NCI-H2196 (cell line): ENCODE measurements around the gene MRPS9.
A peak's percentile ranks its signal among the peaks of the same experiment; 100 is the strongest.

ENCODE experiments used
- DNase-seq: peaks from one replicate; lab custom pipeline; 2025; ENCODE audit not compliant: unreplicated experiment; lab: John Stamatoyannopoulos, UW

MRPS9 gene

DNA sequence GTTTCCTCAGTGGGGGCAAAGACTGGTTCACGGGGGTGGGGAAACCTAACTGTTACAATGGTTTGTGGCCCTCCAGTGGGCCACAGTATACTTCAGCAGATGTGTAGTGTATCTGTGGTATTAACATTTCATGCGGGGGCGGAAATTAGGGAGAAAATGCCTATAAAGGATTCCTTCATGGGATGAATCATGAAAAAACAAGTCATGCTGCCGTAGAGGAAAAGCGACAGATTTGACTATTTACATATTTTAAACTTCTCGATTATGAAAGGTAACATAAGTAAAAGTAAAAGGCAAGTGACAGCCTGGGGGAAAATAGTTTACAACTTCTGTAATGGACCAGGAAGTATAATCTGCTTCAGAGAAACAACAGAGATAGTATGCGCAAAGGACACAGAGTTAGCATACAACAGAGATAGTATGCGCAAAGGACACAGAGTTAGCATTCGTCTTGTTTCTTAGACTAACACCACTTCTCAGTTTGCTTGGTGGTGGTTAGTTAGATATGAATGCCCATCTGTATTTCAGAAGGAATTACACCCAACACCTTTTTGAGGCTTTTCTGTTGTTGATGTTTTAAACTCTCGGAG, 41.1 kb downstream of the MRPS9 start:
- no peak for DNase-seq

DNA sequence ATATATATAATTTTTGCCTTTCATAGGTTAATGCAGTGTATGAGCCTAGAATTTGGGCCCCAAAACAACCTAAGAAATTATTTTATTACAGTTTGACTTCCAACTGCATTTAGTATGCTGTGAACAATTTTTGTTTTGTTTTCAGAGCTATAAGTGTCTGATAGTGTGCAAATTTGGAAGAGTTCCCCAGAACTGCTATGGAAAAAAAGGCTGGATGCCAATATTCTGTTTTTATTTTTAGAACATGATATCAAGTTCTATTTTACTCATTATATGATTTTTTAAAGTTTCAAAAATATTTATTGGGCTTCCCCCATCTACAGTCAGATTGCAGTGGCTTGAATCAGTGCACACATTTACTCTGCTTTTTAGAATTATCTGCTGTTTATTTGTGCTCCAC, 42.6 kb downstream of the MRPS9 start:
- no peak for DNase-seq

DNA sequence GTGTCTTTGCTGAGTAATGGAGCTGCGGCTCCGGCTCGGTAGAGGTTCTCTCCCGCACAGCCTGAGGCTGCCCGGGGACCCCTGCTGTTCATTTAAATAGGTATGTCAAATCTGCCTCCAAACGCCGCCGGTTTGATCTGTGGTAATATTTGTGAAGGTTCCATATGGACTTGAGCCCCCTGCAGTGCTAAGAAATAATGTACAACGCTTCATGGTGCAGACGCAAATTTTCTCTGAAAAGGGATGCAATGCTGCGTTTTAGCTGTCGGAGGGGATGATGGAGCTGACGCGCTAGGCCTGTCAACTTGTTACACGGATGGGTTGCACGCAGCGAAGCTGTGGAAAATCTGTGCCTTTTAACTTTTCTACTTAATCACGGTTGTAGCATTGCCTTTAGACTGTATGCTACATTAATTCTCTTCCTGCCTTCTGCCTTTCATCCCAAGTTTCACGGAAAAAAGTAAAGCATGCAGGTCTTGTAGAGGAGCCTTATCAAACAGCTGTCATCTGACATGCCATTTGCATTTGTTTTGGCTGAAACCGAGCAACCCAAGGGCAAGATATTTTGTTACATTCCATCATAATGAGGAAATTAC, 43.2 kb downstream of the MRPS9 start:
- no peak for DNase-seq

GRCh38 chr2:105082107-105082506, 44.2 kb downstream of the MRPS9 start:
- no peak for DNase-seq

DNA sequence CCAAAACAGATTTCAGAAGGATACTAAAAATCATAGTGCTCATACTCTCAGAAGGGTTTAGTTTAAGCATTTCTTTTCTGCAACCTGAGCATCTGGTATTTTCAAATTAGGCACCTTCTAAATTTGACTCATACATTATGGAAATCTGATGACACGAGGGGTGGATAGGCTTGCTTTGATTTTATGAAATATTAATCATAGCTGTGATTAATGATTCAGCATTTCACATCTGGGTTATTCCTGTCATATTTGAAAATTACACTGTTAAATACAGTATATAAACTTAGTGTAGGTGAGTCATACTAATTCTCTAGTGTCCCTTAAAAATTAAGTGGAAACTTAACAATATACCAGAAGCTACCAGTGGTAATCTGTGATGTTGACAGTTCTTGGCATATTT, 47.7 kb downstream of the MRPS9 start:
- no peak for DNase-seq

- no peak for DNase-seq
Observed at GRCh38 chr2:105087273-105087672, 49.4 kb downstream of the MRPS9 start.

DNA sequence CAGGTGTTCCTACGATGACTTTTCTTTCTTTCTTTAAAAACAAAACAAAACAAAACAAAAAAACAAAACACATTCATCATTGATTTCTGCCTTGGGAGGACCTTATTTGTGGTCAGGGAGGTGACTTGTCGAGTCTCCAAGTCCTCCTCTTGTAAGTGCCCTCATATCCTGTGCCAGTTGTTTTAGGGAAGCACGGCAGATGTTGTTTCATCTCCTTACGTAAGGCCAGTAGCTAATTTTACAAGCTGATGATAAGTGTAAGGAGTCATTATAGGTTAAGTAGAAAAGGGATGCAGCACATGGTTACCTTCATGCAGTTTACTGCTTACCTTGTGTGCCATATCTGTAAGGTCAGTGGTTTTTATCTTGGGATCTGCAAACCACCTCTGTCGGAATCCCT, 52.2 kb downstream of the MRPS9 start:
- DNase-seq = no peak

GRCh38 chr2:105092797-105093196, 54.9 kb downstream of the MRPS9 start:
- no peak for DNase-seq

- no peak for DNase-seq
Observed at GRCh38 chr2:105099153-105099552, 61.3 kb downstream of the MRPS9 start.

DNA sequence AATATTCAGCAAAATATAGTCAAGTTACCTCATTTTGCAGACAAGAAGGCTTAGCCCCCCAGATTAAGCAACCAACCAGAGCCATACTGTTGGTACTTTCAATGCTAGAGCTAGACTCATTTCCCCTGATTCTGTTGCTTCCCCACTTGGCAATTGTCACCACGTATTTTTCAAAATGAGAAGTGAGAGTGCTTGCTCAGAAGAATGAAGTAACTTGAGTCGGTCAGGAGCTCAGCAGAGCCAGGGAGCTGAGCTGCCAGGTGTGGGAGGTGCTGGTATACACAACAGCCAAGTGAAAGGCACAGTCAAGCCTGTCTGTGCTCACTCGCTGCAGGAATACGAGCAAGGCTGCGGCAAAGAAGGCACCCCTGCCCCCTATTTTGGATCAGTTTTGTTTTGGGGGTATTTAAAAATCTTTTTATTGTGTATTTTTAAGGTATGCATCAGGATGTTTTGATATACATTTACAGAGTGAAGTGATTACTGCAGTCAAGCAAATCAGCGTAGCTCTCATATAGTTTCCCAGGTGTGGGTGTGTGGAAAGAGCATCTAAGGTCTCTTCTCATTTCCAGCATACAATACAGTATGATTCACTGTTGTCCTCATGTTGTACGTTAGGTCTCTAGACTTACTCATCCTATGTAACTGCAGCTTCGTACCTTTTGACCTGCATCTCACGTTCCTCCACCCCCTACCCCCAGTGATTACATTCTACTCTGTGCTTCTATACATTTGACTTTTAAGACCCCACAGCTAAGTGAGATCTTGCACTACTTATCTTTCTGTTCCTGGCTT, 62.4 kb downstream of the MRPS9 start:
- no peak for DNase-seq

DNA sequence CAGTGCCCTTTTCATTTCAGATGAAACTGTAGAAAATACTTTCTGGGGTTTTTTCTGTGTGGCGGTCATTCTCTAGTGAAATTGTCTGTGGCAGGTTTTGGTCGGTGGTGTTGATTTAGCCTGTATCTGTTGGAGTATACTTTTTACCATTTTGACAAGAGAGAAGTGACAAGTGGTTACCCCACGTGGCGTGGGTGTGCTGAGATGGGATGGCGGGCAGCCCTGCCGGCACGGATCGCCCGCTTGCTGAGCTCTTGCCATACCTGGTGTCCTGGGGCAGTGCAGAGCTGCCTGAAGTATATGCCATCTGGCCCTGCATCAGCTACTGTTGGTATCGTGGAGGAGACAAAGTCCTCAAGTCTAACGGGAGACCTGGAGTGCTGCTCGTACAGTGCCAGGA, 64.1 kb downstream of the MRPS9 start:
- DNase-seq = no peak

GRCh38 chr2:105102963-105103421, 65.1 kb downstream of the MRPS9 start:
- no peak for DNase-seq

DNA sequence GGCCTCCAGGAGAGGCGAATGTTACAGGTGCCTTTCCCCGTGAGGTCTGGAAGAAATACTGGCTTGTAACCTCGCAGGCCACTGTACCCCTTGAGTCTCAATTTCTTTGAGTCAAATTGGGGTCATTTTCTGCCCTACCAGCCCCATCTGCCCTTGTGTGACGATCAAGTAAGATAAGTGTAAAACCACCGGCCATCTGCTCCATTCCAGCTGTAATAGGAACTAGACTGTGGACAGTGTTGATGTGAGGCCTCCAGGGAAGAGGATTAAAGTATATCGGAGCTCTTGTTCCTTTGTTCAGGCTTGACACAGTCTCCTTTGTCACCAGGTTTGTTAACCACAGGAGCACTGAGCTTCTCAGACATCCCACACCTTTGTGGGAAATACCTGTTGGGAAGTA, 65.6 kb downstream of the MRPS9 start:
- no peak for DNase-seq

GRCh38 chr2:105104208-105104731, 66.4 kb downstream of the MRPS9 start:
- DNase-seq = no peak

DNA sequence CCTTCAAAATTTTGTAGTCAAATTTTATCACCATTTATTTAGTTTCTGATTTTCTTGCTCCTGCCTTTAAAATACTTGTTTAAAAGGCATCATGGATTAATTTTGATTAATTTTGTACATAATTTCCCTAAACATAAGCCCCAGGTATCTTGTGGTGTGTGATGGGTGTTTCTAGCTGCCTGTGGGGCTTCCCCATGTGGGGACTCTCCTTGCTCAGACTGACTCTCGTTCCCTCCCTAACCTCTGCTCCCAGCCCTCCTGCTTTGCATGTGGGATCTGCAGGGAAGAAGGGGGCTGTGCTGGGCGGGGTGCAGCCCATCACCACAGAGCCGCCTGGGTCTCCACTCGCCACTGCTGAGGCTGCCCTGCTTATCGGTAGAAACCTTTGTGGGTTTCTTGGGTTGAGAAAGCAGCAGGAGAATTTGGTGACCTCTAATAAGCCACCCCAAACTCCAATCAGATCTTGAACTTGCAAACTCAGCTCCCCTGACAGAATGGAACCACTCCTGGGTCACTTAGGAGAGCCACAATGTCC, 72.5 kb downstream of the MRPS9 start:
- DNase-seq = no peak

DNA sequence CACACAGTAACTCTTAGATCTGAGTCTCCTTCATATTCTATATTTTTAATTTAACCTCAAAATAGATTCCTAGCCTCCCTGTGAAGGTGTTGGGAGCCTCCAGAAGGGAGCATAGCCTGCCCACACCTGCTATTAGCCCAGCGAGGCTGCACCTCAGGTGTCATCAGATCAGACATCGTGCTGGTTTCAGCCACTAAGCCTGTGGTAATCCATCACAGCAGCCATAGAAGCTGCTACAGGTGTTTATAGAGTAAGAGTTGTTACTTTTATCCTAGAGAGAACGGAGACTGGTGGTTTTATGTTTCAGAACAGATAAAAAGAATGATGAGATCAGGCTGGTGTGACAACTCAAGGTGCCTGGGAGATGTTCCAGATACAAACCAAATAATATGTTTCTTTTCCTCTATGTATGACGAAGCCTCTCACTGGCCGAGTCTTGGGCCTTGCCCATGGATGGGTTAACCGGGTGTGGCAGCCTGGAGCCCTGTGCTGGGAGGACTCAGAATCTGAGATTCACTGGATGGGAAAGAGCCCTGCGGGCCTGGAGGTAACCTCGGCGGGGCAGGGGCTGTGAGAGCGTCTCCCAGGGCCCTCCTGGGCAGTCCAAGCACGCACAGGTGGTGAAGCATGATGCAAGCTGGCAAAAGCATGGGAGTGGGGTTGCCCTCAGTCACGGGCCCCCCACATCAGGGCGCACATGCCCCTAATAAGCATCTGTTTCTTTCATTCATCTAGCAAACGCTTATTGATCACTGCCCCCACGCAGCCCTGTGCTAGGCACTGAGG, 73.7 kb downstream of the MRPS9 start:
- DNase-seq = no peak

DNA sequence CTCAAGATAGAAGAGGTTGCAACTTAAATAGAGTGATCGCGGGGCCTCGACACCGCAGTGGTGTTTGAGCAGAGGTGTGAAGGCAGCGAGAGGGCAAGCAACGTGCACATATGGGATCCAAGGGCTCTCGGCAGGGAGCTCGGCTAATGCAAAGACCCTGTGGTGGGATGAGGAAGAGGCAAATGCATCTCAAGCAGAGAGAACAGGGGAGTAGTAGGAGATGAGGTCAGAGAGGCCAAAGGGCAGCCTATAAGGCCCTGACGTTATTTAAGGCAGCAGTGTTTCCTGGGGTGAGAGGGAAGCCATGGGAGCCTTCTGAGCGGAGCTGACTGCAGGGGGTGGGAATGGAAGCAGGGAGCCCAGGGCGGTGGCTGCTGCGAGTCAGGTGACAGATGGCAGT, 74.5 kb downstream of the MRPS9 start:
- no peak for DNase-seq

GRCh38 chr2:105113616-105114291, 75.9 kb downstream of the MRPS9 start:
- no peak for DNase-seq

DNA sequence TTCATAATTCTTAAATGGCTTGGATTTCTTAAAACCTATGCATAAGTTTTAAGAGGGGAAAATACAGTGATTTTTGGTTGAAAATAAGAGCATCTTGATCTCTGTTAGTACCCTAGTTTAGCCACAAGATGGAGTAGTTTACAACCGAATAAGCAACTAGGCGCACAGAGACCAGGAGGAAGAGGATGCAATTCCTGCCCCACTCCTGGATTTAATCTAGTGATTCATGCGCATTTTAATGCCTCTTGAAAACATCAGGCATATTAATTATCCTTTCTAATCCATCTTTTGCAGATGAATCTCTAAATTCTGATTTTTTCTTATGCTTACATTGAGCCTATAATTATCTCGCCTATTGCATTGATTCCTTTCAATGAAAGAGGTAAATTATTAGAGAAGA, 76.7 kb downstream of the MRPS9 start:
- DNase-seq = peak; percentile 46

GRCh38 chr2:105116348-105116747, 78.5 kb downstream of the MRPS9 start:
- no peak for DNase-seq

- DNase-seq = no peak
Observed at GRCh38 chr2:105117565-105117964, 79.7 kb downstream of the MRPS9 start.
